Liver (tissue), 9 donors: ENCODE results near the gene WDR48. TPM values are rescaled to one million over a fixed set of nuclear protein-coding genes. Genes with fewer than 3 reads are reported as not detected.

Experiments used
- DNase-seq: peaks from one replicate; pipeline ENCODE4 v3.0.0-alpha.2; 2017; ENCODE audit warnings: low spot score
- H3K27ac ChIP-seq, 2 donors: one replicate each; pipeline ENCODE4 v1.7.0; 2013; ENCODE audit warnings: inconsistent platforms in 2 of 2, low read length in 2 of 2, control low read depth in 1 of 2, low read depth in 1 of 2, mild to moderate bottlenecking in 1 of 2
- H3K27me3 ChIP-seq, 4 donors: one replicate each; pipeline versions ENCODE4 v1.6.1 to v1.7.0; 2013; ENCODE audit warnings: low read length in 3 of 4, inconsistent platforms in 1 of 4, mild to moderate bottlenecking in 1 of 4, moderate library complexity in 1 of 4; ENCODE audit not compliant: control insufficient read depth in 4 of 4, insufficient read depth in 4 of 4
- H3K36me3 ChIP-seq, 4 donors: one replicate each; pipeline versions ENCODE4 v1.6.1 to v1.7.0; 2013; ENCODE audit warnings: low read length in 3 of 4, mild to moderate bottlenecking in 3 of 4, low read depth in 1 of 4, moderate library complexity in 1 of 4; ENCODE audit not compliant: control insufficient read depth in 4 of 4, insufficient read depth in 3 of 4
- H3K4me1 ChIP-seq, 4 donors: one replicate each; pipeline versions ENCODE4 v1.6.1 to v1.7.0; 2013; ENCODE audit warnings: low read length in 3 of 4, mild to moderate bottlenecking in 3 of 4, moderate library complexity in 1 of 4; ENCODE audit not compliant: control insufficient read depth in 4 of 4, insufficient read depth in 4 of 4
- H3K4me3 ChIP-seq, 3 donors: one replicate each; pipeline versions ENCODE4 v1.6.1 to v1.7.0; 2013; ENCODE audit warnings: low read length in 3 of 3, control low read depth in 1 of 3, low read depth in 1 of 3, mild to moderate bottlenecking in 1 of 3
- H3K9ac ChIP-seq, 2 donors: one replicate each; pipeline ENCODE4 v1.7.0; 2013; ENCODE audit warnings: low read length in 2 of 2, mild to moderate bottlenecking in 2 of 2, moderate library complexity in 2 of 2, control low read depth in 1 of 2, low read depth in 1 of 2
- H3K9me3 ChIP-seq, 4 donors: one replicate each; pipeline versions ENCODE4 v1.6.1 to v1.7.0; 2013; ENCODE audit warnings: low read length in 3 of 4; ENCODE audit not compliant: control insufficient read depth in 4 of 4
- ATF3 ChIP-seq: IDR thresholded peaks from 2 replicates; pipeline ENCODE4 v1.6.1; 2016; ENCODE audit warnings: antibody characterized with exemption
- CTCF ChIP-seq: fragments of 150-350 bp; IDR thresholded peaks from 2 replicates; pipeline ENCODE4 v1.5.1; 2017; ENCODE audit warnings: improper control_type of control experiment, low read depth, low read length; ENCODE audit not compliant: missing input control
- EGR1 ChIP-seq, 2 donors: IDR thresholded peaks; 2 replicates each; pipeline ENCODE4 v1.6.1; 2016 to 2018; ENCODE audit warnings: antibody characterized with exemption in 2 of 2, low read depth in 2 of 2
- FOXA1 ChIP-seq: IDR thresholded peaks from 2 replicates; pipeline ENCODE4 v1.6.1; 2016; ENCODE audit warnings: antibody characterized with exemption
- FOXA2 ChIP-seq: IDR thresholded peaks from 2 replicates; pipeline ENCODE4 v1.6.1; 2016; ENCODE audit warnings: antibody characterized with exemption
- GABPA ChIP-seq, 2 donors: IDR thresholded peaks in 1 of 2; conservative IDR thresholded peaks in 1 of 2; 2 replicates each; pipeline ENCODE4 v1.6.1; 2016; ENCODE audit warnings: antibody characterized with exemption in 2 of 2, mild to moderate bottlenecking in 1 of 2, moderate library complexity in 1 of 2
- HNF4A ChIP-seq, 2 donors: conservative IDR thresholded peaks; 2 replicates each; pipeline ENCODE4 v1.6.1; 2016; ENCODE audit warnings: antibody characterized with exemption in 2 of 2, mild to moderate bottlenecking in 2 of 2
- HNF4G ChIP-seq: IDR thresholded peaks from 2 replicates; pipeline ENCODE4 v1.6.1; 2016; ENCODE audit warnings: antibody characterized with exemption
- JUND ChIP-seq, 2 donors: IDR thresholded peaks; 2 replicates each; pipeline ENCODE4 v1.6.1; 2016; ENCODE audit warnings: antibody characterized with exemption in 2 of 2
- MAX ChIP-seq: IDR thresholded peaks from 2 replicates; pipeline ENCODE4 v1.6.1; 2016; ENCODE audit warnings: antibody characterized with exemption
- NR2F2 ChIP-seq: IDR thresholded peaks from 2 replicates; pipeline ENCODE4 v1.6.1; 2016; ENCODE audit warnings: antibody characterized with exemption
- RAD21 ChIP-seq, 2 donors: IDR thresholded peaks; 2 replicates each; pipeline ENCODE4 v1.6.1; 2016; ENCODE audit warnings: antibody characterized with exemption in 2 of 2, mild to moderate bottlenecking in 2 of 2
- REST ChIP-seq: IDR thresholded peaks from 2 replicates; pipeline ENCODE4 v1.6.1; 2016; ENCODE audit warnings: antibody characterized with exemption, mild to moderate bottlenecking
- RXRA ChIP-seq, 2 donors: IDR thresholded peaks; 2 replicates each; pipeline ENCODE4 v1.6.1; 2017 to 2018; ENCODE audit warnings: antibody characterized with exemption in 2 of 2, mild to moderate bottlenecking in 1 of 2
- SP1 ChIP-seq: IDR thresholded peaks from 2 replicates; pipeline ENCODE4 v1.6.1; 2018; ENCODE audit warnings: antibody characterized with exemption, mild to moderate bottlenecking
- TAF1 ChIP-seq: conservative IDR thresholded peaks from 2 replicates; pipeline ENCODE4 v1.6.1; 2016; ENCODE audit warnings: antibody characterized with exemption, mild to moderate bottlenecking
- YY1 ChIP-seq: IDR thresholded peaks from 2 replicates; pipeline ENCODE4 v1.6.1; 2016; ENCODE audit warnings: antibody characterized with exemption, mild to moderate bottlenecking
- ZBTB33 ChIP-seq: IDR thresholded peaks from 2 replicates; pipeline ENCODE4 v1.6.1; 2016; ENCODE audit warnings: antibody characterized with exemption
- WGBS: extraction: QIAGEN DNeasy Blood & Tissue Kit; methylation state at CpG from one replicate; pipeline ENCODE4 v1.1.7; 2013; 5-methylcytosine and 5-hydroxymethylcytosine counted together
- polyA plus RNA-seq, 2 donors: library from polyadenylated mRNA; stranded (reverse) in 1 of 2; unstranded in 1 of 2; fragments of 200-250 nt in 1 of 2; fragments of >200 nt in 1 of 2; fragmentation: Nextera tagmentation in 1 of 2; extraction: Ambion mirVana in 1 of 2; gene quantifications; one replicate each; pipeline versions ENCODE4 v1.2.1 to v1.2.3, GENCODE V29; 2013 to 2015
- total RNA-seq, 2 donors: library from RNA; depleted of rRNA; stranded (reverse); fragments of >200 nt; gene quantifications; one replicate each; pipeline ENCODE4 v1.2.3, GENCODE V29; 2014
- donor health status: healthy.
- donor health status: healthy.
- donor health status: healthy.
- donor health status: healthy.
- donor health status: healthy.

WDR48 gene
- total and polyA plus RNA-seq, 4 donors, result 8.0 to 24.9 (median 16.5) TPM

GRCh38 chr3:39068556-39068955 is 16.7 kb downstream of the WDR48 start:
- no peak overlapping the region for H3K9ac ChIP-seq
- H3K27me3 ChIP-seq, result no peaks in the 10 kb centered on the region
- no peak for DNase-seq
- H3K36me3 ChIP-seq, result peaks cover 3 to 38% (median 25%) of the 10 kb centered on the region in 4 donors
- no peaks in the 10 kb centered on the region for H3K4me1 ChIP-seq
- H3K4me3 ChIP-seq, result no peak overlapping the region
- no peaks in the 10 kb centered on the region for H3K9me3 ChIP-seq
- TF ChIP-seq NR2F2, result no peak
- no peak for TF ChIP-seq SP1
- TF ChIP-seq MAX, result no peak
- no peak overlapping the region for H3K27ac ChIP-seq
- 93% methylated on average over 3 of the region's 3 CpGs for WGBS

- no peak for DNase-seq
- no peak overlapping the region for H3K27ac ChIP-seq
- H3K4me1 ChIP-seq, result no peaks in the 10 kb centered on the region
- H3K27me3 ChIP-seq, result no peaks in the 10 kb centered on the region
- no peak overlapping the region for H3K4me3 ChIP-seq
- TF ChIP-seq YY1 (no peak), REST (no peak), CTCF (no peak), HNF4A (conservative IDR thresholded peaks at IDR 0.05) (no peak), RAD21 (IDR thresholded peaks at IDR 0.05) (no peak), GABPA (IDR thresholded peaks at IDR 0.05 in 1 of 2, conservative IDR thresholded peaks at IDR 0.05 in 1 of 2) (no peak), HNF4G (no peak), EGR1 (IDR thresholded peaks at IDR 0.05; ENCODE audit: low read depth in 2 of 2) (no peak), MAX (no peak), FOXA2 (no peak), NR2F2 (no peak), TAF1 (no peak), SP1 (no peak), JUND (IDR thresholded peaks at IDR 0.05) (no peak), FOXA1 (no peak), ZBTB33 (no peak), RXRA (IDR thresholded peaks at IDR 0.05) (no peak), ATF3 (no peak)
- 98% methylated on average over 10 of the region's 10 CpGs for WGBS
- no peak overlapping the region for H3K9ac ChIP-seq
- no peaks in the 10 kb centered on the region for H3K9me3 ChIP-seq
- peaks cover 15 to 57% (median 48%) of the 10 kb centered on the region in 4 donors for H3K36me3 ChIP-seq
These were observed 24.1 kb downstream of the WDR48 start for GRCh38 chr3:39075910-39076309.
